ENCODE measurements around the gene ZMYND12. TPM values are rescaled to one million over a fixed set of nuclear protein-coding genes. Genes with fewer than 3 reads are reported as not detected.

The ZMYND12 gene
- total RNA-seq, 4 donors from 2014 or later: 0.52 to 3.0 (median 0.76) TPM

- H3K4me1 ChIP-seq: peaks cover 26% of the 10 kb centered on the region
- peaks cover 8% of the 10 kb centered on the region for H3K36me3 ChIP-seq
- WGBS: 95% methylated on average over 5 of the region's 5 CpGs
- TF ChIP-seq POLR2AphosphoS5 (IDR thresholded peaks at IDR 0.05): no peak
- TF ChIP-seq EP300 (IDR thresholded peaks at IDR 0.05): no peak
- no peak for TF ChIP-seq CTCF (IDR thresholded peaks at IDR 0.05)
- no peak for TF ChIP-seq POLR2A (IDR thresholded peaks at IDR 0.05)
- H3K27me3 ChIP-seq: no peaks in the 10 kb centered on the region
- DNase-seq (ENCODE audit: low spot score in 2 of 2): no peak
- no peak overlapping the region for H3K27ac ChIP-seq
- no peak overlapping the region for H3K4me3 ChIP-seq
- no peaks in the 10 kb centered on the region for H3K9me3 ChIP-seq
Observed at GRCh38 chr1:42454403-42454802, 1.4 kb downstream of the ZMYND12 start.

DNA sequence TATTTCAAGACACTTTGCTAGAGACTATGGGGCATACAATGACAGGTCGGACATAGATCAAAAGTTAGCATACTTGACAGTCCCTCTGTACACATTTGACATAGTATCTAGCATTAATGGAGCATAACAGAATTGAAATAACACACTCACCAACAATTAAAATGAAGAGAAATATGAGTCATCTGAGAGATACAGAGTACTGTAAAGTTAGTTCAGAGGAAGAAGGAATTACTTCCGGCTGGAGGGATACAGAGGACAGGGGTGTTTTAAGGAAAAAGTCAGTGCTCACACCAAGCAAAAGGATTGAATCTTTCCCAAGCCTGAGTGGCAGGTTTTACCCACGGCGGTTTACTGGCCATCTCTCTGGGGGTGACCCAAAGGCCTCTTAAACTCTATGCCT, 2.4 kb downstream of the ZMYND12 start:
- H3K4me1 ChIP-seq: peaks cover 24% of the 10 kb centered on the region
- no peaks in the 10 kb centered on the region for H3K9me3 ChIP-seq
- H3K27me3 ChIP-seq: no peaks in the 10 kb centered on the region
- TF ChIP-seq CTCF (IDR thresholded peaks at IDR 0.05) (no peak), POLR2A (IDR thresholded peaks at IDR 0.05) (no peak), POLR2AphosphoS5 (IDR thresholded peaks at IDR 0.05) (no peak), EP300 (IDR thresholded peaks at IDR 0.05) (no peak)
- H3K36me3 ChIP-seq: no peaks in the 10 kb centered on the region
- H3K27ac ChIP-seq: no peak overlapping the region
- DNase-seq (ENCODE audit: low spot score in 2 of 2): no peak
- no peak overlapping the region for H3K4me3 ChIP-seq
- 80% methylated on average over 4 of the region's 4 CpGs for WGBS

DNA sequence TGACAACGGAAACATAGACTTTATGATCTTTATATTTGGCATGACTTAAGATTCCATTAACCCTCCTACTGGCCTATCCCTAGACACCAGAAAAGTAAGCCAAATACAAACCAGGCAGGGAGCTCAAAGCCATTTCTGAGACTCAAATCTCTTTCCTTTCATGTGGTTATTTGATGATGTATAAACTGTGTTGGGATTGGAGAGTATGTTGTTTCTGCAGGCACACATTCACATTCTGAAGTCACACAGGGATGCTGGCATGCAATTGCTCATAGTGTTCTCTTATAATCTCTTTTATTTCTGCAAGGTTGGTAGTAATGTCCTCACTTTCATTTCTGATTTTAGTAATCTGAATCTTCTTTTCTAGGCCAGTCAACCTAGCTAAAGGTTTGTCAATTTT, 5.8 kb downstream of the ZMYND12 start:
- Histone ChIP-seq H3K27me3 (no peaks in the 10 kb centered on the region), H3K4me3 (no peak overlapping the region), H3K4me1 (no peaks in the 10 kb centered on the region), H3K36me3 (no peaks in the 10 kb centered on the region), H3K9me3 (no peaks in the 10 kb centered on the region), H3K27ac (no peak overlapping the region)
- no peak for DNase-seq (ENCODE audit: low spot score in 2 of 2)
- TF ChIP-seq POLR2A (IDR thresholded peaks at IDR 0.05) (no peak), EP300 (IDR thresholded peaks at IDR 0.05) (no peak), POLR2AphosphoS5 (IDR thresholded peaks at IDR 0.05) (no peak), CTCF (IDR thresholded peaks at IDR 0.05) (no peak)
- WGBS: 50% methylated on average over 1 of the region's 1 CpG

DNA sequence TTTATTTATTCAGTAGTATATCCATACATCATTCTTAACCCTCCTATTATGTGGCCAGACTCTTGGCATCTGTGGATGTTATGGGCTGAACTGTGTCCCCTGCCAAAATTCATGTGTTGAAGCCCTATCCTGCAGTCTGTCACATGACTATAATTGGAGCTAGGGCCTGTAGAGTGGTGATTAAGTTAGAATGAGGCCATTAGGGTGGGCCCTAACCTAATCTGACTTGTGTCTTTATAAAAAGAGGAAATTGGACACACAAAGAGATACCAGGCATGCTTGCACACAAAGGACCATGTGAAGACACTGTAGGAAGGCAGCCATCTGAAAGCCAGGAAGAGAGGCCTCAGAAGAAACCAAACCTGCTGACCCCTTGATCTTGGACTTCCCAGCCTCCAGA, 6.6 kb downstream of the ZMYND12 start:
- TF ChIP-seq CTCF (IDR thresholded peaks at IDR 0.05) (no peak), POLR2AphosphoS5 (IDR thresholded peaks at IDR 0.05) (no peak), EP300 (IDR thresholded peaks at IDR 0.05) (no peak), POLR2A (IDR thresholded peaks at IDR 0.05) (no peak)
- no peaks in the 10 kb centered on the region for H3K36me3 ChIP-seq
- no peak for DNase-seq (ENCODE audit: low spot score in 2 of 2)
- no peak overlapping the region for H3K4me3 ChIP-seq
- no peaks in the 10 kb centered on the region for H3K27me3 ChIP-seq
- H3K4me1 ChIP-seq: no peaks in the 10 kb centered on the region
- no peaks in the 10 kb centered on the region for H3K9me3 ChIP-seq
- no peak overlapping the region for H3K27ac ChIP-seq

- no peaks in the 10 kb centered on the region for H3K36me3 ChIP-seq
- no peak overlapping the region for H3K4me3 ChIP-seq
- 48% methylated on average over 2 of the region's 2 CpGs for WGBS
- H3K27ac ChIP-seq: no peak overlapping the region
- no peak for TF ChIP-seq EP300 (IDR thresholded peaks at IDR 0.05)
- no peak for TF ChIP-seq CTCF (IDR thresholded peaks at IDR 0.05)
- no peak for TF ChIP-seq POLR2AphosphoS5 (IDR thresholded peaks at IDR 0.05)
- TF ChIP-seq POLR2A (IDR thresholded peaks at IDR 0.05): no peak
- no peaks in the 10 kb centered on the region for H3K27me3 ChIP-seq
- H3K9me3 ChIP-seq: no peaks in the 10 kb centered on the region
- DNase-seq (ENCODE audit: low spot score in 2 of 2): no peak
- no peaks in the 10 kb centered on the region for H3K4me1 ChIP-seq
Observed at GRCh38 chr1:42442662-42443061, 13.2 kb downstream of the ZMYND12 start.
